H9 (cell line): ENCODE results near the gene RBM14. TPM values are rescaled to one million over a fixed set of nuclear protein-coding genes. Genes with fewer than 3 reads are reported as not detected.

Source experiments
- DNase-seq: peaks from one replicate; pipeline ENCODE4 v3.0.0-alpha.2; 2017
- H2AFZ ChIP-seq: one replicate; pipeline ENCODE4 v1.6.1; 2013; ENCODE audit warnings: mild to moderate bottlenecking, low read length, control low read depth, moderate library complexity
- H2AK5ac ChIP-seq: 2 replicates; pipeline ENCODE4 v1.6.1; 2013; ENCODE audit warnings: low read length, control low read depth, mixed read lengths; ENCODE audit not compliant: insufficient read length
- H2BK120ac ChIP-seq: one replicate; pipeline ENCODE4 v1.6.1; 2013; ENCODE audit warnings: low read depth, mild to moderate bottlenecking, low read length, control low read depth, inconsistent platforms; ENCODE audit not compliant: poor library complexity, severe bottlenecking
- H2BK12ac ChIP-seq: 2 replicates; pipeline ENCODE4 v1.6.1; 2013; ENCODE audit warnings: low read length, control low read depth, mixed read lengths, low read depth; ENCODE audit not compliant: insufficient read length
- H2BK15ac ChIP-seq: 2 replicates; pipeline ENCODE4 v1.6.1; 2013; ENCODE audit warnings: low read depth, low read length, control low read depth
- H2BK20ac ChIP-seq: one replicate; pipeline ENCODE4 v1.6.1; 2013; ENCODE audit warnings: low read depth, mild to moderate bottlenecking, low read length, control low read depth, inconsistent platforms; ENCODE audit not compliant: poor library complexity, severe bottlenecking
- H2BK5ac ChIP-seq: 2 replicates; pipeline ENCODE4 v1.6.1; 2013; ENCODE audit warnings: low read length, control low read depth, mixed read lengths; ENCODE audit not compliant: insufficient read length
- H3K14ac ChIP-seq: 2 replicates; pipeline ENCODE4 v1.6.1; 2013; ENCODE audit warnings: low read length, control low read depth; ENCODE audit not compliant: insufficient read depth
- H3K18ac ChIP-seq: 2 replicates; pipeline ENCODE4 v1.6.1; 2013; ENCODE audit warnings: low read depth, mild to moderate bottlenecking, mixed read lengths, low read length, control low read depth; ENCODE audit not compliant: insufficient read length
- H3K23ac ChIP-seq: 2 replicates; pipeline ENCODE4 v1.6.1; 2013; ENCODE audit warnings: low read length, control low read depth, mixed read lengths, low read depth; ENCODE audit not compliant: insufficient read length
- H3K23me2 ChIP-seq: 2 replicates; pipeline ENCODE4 v1.6.1; 2013; ENCODE audit warnings: low read depth, mild to moderate bottlenecking, mixed read lengths, low read length, control low read depth; ENCODE audit not compliant: insufficient read length, poor library complexity, severe bottlenecking
- H3K27ac ChIP-seq: 2 replicates; pipeline ENCODE4 v1.5.1; 2013; ENCODE audit warnings: low read length, control low read depth, mixed read lengths, low read depth; ENCODE audit not compliant: insufficient read length
- H3K27me3 ChIP-seq: 2 replicates; pipeline ENCODE4 v1.6.1; 2013; ENCODE audit warnings: low read length, control low read depth, inconsistent platforms; ENCODE audit not compliant: insufficient read depth
- H3K4ac ChIP-seq: 2 replicates; pipeline ENCODE4 v1.6.1; 2013; ENCODE audit warnings: low read depth, mild to moderate bottlenecking, control low read depth, inconsistent platforms, low read length, moderate library complexity
- H3K4me1 ChIP-seq: 2 replicates; pipeline ENCODE4 v1.6.1; 2013; ENCODE audit warnings: low read length, control low read depth, inconsistent platforms; ENCODE audit not compliant: insufficient read depth
- H3K4me2 ChIP-seq: 2 replicates; pipeline ENCODE4 v1.6.1; 2013; ENCODE audit warnings: low read length, control low read depth, mixed read lengths; ENCODE audit not compliant: insufficient read length, insufficient read depth
- H3K56ac ChIP-seq: 2 replicates; pipeline ENCODE4 v1.6.1; 2013; ENCODE audit warnings: low read depth, mild to moderate bottlenecking, mixed read lengths, low read length, control low read depth; ENCODE audit not compliant: insufficient read length
- H3K79me1 ChIP-seq: 2 replicates; pipeline ENCODE4 v1.6.1; 2013; ENCODE audit warnings: low read depth, mild to moderate bottlenecking, moderate library complexity, low read length, control low read depth, inconsistent platforms; ENCODE audit not compliant: insufficient read depth, poor library complexity, severe bottlenecking
- H3K79me2 ChIP-seq: 2 replicates; pipeline ENCODE4 v1.6.1; 2013; ENCODE audit warnings: low read length, control low read depth, inconsistent platforms; ENCODE audit not compliant: insufficient read depth
- H3K9ac ChIP-seq: 2 replicates; pipeline ENCODE4 v1.6.1; 2013; ENCODE audit warnings: low read length, control low read depth, mixed read lengths; ENCODE audit not compliant: insufficient read length; ENCODE audit errors: extremely low read depth
- H3K9me3 ChIP-seq: one replicate; pipeline ENCODE4 v1.6.1; 2013; ENCODE audit warnings: low read depth, low read length, inconsistent platforms; ENCODE audit not compliant: control insufficient read depth
- H3T11ph ChIP-seq: one replicate; pipeline ENCODE4 v1.6.1; 2013; ENCODE audit warnings: mild to moderate bottlenecking, low read length, control low read depth, inconsistent platforms
- H4K20me1 ChIP-seq: one replicate; pipeline ENCODE4 v1.6.1; 2013; ENCODE audit not compliant: control insufficient read depth, insufficient read length, insufficient read depth
- H4K5ac ChIP-seq: 2 replicates; pipeline ENCODE4 v1.6.1; 2013; ENCODE audit warnings: low read depth, mild to moderate bottlenecking, mixed read lengths, low read length, control low read depth; ENCODE audit not compliant: insufficient read length
- H4K8ac ChIP-seq: replicated peaks from 2 replicates; pipeline ENCODE4 v1.6.1; 2013; ENCODE audit warnings: low read length, control low read depth, mixed read lengths, low read depth; ENCODE audit not compliant: insufficient read length
- H4K91ac ChIP-seq: 2 replicates; pipeline ENCODE4 v1.6.1; 2013; ENCODE audit warnings: low read depth, mild to moderate bottlenecking, moderate library complexity, mixed read lengths, low read length, control low read depth; ENCODE audit not compliant: insufficient read length
- H3K27ac Mint-ChIP-seq, 3 experiments: 2 replicates in 2 of 3; 3 replicates in 1 of 3; pipeline ENCODE4 v1.8.0; 2020 to 2021; ENCODE audit warnings: mixed read lengths in 3 of 3, mild to moderate bottlenecking in 1 of 3, moderate library complexity in 1 of 3
- H3K27me3 Mint-ChIP-seq: 2 replicates; pipeline ENCODE4 v1.8.0; 2021; ENCODE audit warnings: low read depth, mild to moderate bottlenecking, moderate library complexity, mixed read lengths
- H3K36me3 Mint-ChIP-seq, 3 experiments: 2 replicates in 2 of 3; 3 replicates in 1 of 3; pipeline ENCODE4 v1.8.0; 2020 to 2021; ENCODE audit warnings: low read depth in 3 of 3, mixed read lengths in 3 of 3; ENCODE audit not compliant: insufficient read depth in 1 of 3
- H3K4me1 Mint-ChIP-seq, 2 experiments: 2 replicates each; pipeline ENCODE4 v1.8.0; 2020; ENCODE audit warnings: mixed read lengths in 2 of 2
- H3K4me3 Mint-ChIP-seq, 2 experiments: 2 replicates in 1 of 2; 3 replicates in 1 of 2; pipeline ENCODE4 v1.8.0; 2020 to 2021; ENCODE audit warnings: mild to moderate bottlenecking in 2 of 2, mixed read lengths in 2 of 2, moderate library complexity in 1 of 2
- H3K9me3 Mint-ChIP-seq, 2 experiments: 2 replicates in 1 of 2; 3 replicates in 1 of 2; pipeline ENCODE4 v1.8.0; 2020; ENCODE audit warnings: mild to moderate bottlenecking in 2 of 2, mixed read lengths in 2 of 2, moderate library complexity in 1 of 2
- WGBS: extraction: QIAGEN DNeasy Blood & Tissue Kit; methylation state at CpG from one replicate; pipeline ENCODE4 v1.1.7; 2013; ENCODE audit warnings: missing lambda C conversion rate, low lambda C conversion rate, mixed read lengths; ENCODE audit not compliant: insufficient read length; ENCODE audit errors: extremely low coverage; 5-methylcytosine and 5-hydroxymethylcytosine counted together
- total RNA-seq: library from RNA; stranded (reverse); gene quantifications from 2 replicates; pipeline ENCODE4 v1.2.1, GENCODE V29; 2021
- TF ChIP-seq, protein P1 (sequence below): fragments of 200-600 bp; sonication (generic); conservative IDR thresholded peaks from 3 replicates; pipeline ENCODE4 v1.8.0; 2021; ENCODE audit warnings: antibody characterized with exemption, mild to moderate bottlenecking

RBM14 gene
- total RNA-seq, 1 experiment from 2014 or later: 171 TPM

DNA sequence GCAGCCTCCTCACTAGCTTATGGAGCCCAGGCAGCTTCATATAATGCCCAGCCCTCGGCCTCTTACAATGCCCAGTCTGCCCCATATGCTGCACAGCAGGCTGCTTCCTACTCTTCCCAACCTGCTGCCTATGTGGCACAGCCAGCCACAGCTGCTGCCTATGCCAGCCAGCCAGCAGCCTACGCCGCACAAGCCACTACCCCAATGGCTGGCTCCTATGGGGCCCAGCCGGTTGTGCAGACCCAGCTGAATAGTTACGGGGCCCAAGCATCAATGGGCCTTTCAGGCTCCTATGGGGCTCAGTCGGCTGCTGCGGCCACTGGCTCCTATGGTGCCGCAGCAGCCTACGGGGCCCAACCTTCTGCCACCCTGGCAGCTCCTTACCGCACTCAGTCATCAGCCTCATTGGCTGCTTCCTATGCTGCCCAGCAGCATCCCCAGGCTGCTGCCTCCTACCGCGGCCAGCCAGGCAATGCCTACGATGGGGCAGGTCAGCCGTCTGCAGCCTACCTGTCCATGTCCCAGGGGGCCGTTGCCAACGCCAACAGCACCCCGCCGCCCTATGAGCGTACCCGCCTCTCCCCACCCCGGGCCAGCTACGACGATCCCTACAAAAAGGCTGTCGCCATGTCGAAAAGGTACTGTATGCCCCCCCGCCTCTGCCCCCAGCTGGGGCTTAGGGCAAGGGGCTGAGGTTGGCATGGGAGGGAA, 8.8 kb downstream of the RBM14 start:
- peaks cover 4% of the 10 kb centered on the region for H4K20me1 ChIP-seq
- WGBS: no CpG with 5 or more reads among the region's 26 CpGs

More for the DNA sequence above, 8.8 kb downstream of the RBM14 start:
- TF ChIP-seq, protein P1, sequence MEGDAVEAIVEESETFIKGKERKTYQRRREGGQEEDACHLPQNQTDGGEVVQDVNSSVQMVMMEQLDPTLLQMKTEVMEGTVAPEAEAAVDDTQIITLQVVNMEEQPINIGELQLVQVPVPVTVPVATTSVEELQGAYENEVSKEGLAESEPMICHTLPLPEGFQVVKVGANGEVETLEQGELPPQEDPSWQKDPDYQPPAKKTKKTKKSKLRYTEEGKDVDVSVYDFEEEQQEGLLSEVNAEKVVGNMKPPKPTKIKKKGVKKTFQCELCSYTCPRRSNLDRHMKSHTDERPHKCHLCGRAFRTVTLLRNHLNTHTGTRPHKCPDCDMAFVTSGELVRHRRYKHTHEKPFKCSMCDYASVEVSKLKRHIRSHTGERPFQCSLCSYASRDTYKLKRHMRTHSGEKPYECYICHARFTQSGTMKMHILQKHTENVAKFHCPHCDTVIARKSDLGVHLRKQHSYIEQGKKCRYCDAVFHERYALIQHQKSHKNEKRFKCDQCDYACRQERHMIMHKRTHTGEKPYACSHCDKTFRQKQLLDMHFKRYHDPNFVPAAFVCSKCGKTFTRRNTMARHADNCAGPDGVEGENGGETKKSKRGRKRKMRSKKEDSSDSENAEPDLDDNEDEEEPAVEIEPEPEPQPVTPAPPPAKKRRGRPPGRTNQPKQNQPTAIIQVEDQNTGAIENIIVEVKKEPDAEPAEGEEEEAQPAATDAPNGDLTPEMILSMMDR: no peak
- Histone ChIP-seq H3K4ac (no peak overlapping the region), H3K79me2 (peaks cover 72% of the 10 kb centered on the region; the same call in 1 of the 2 replicates), H3K23ac (no peak overlapping the region), H2AFZ (no peak overlapping the region), H2BK20ac (no peak overlapping the region), H3K14ac (no peak overlapping the region), H3K27ac (no peak overlapping the region), H3T11ph (no peak overlapping the region), H3K23me2 (no peaks in the 10 kb centered on the region), H2BK5ac (no peak overlapping the region), H3K56ac (no peak overlapping the region), H2BK12ac (no peak overlapping the region), H3K9me3 (no peaks in the 10 kb centered on the region), H3K4me1 (no peaks in the 10 kb centered on the region), H2BK15ac (no peak overlapping the region), H3K9ac (no peak overlapping the region), H3K79me1 (peaks cover 12% of the 10 kb centered on the region), H4K8ac (no peak overlapping the region), H2BK120ac (no peak overlapping the region), H3K18ac (no peak overlapping the region), H2AK5ac (no peak overlapping the region), H4K5ac (no peak overlapping the region), H3K4me2 (no peak overlapping the region), H4K91ac (no peak overlapping the region), H3K27me3 (no peaks in the 10 kb centered on the region)
- no peaks in the 10 kb centered on the region for H3K27me3 Mint-ChIP-seq
- no peak overlapping the region; a peak in 1 of 7 replicates for H3K27ac Mint-ChIP-seq
- H3K9me3 Mint-ChIP-seq: no peaks in the 10 kb centered on the region; a peak in 1 of 5 replicates
- DNase-seq: no peak
- H3K36me3 Mint-ChIP-seq: peaks cover 64 to 96% (median 86%) of the 10 kb centered on the region in 3 experiments
- no peak overlapping the region for H3K4me3 Mint-ChIP-seq
- peaks cover 14 to 17% of the 10 kb centered on the region in 2 experiments for H3K4me1 Mint-ChIP-seq
